PFSK-1 (cell line): ENCODE measurements around the gene TMEM126B.

Experiments
- FOXP2 ChIP-seq: optimal IDR thresholded peaks from 2 replicates; pipeline ENCODE3; 2011; ENCODE audit warnings: borderline replicate concordance, control low read depth, inconsistent platforms; ENCODE audit not compliant: insufficient read depth; ENCODE audit errors: extremely low read length, extremely low read depth
- POLR2AphosphoS5 ChIP-seq: IDR thresholded peaks from 2 replicates; pipeline ENCODE4 v1.6.1; 2012; ENCODE audit warnings: low read depth, mild to moderate bottlenecking, control low read depth, low read length, moderate library complexity
- REST ChIP-seq, 2 experiments: IDR thresholded peaks; 2 replicates each; pipeline versions ENCODE4 v1.6.1 to v1.8.0; 2011 to 2012; ENCODE audit warnings: low read depth in 2 of 2, low read length in 2 of 2, control low read depth in 1 of 2, inconsistent platforms in 1 of 2, mild to moderate bottlenecking in 1 of 2, moderate library complexity in 1 of 2; ENCODE audit not compliant: insufficient read depth in 1 of 2
- SIN3A ChIP-seq: IDR thresholded peaks from 2 replicates; pipeline ENCODE4 v1.6.1; 2012; ENCODE audit warnings: mild to moderate bottlenecking, low read length, moderate library complexity, borderline replicate concordance; ENCODE audit not compliant: insufficient read depth
- TAF1 ChIP-seq: IDR thresholded peaks from 2 replicates; pipeline ENCODE4 v1.6.1; 2012; ENCODE audit warnings: low read length, control low read depth, borderline replicate concordance; ENCODE audit not compliant: insufficient read depth

The TMEM126B gene

GRCh38 chr11:85647078-85647477, 18.7 kb downstream of the TMEM126B start:
- TF ChIP-seq SIN3A (no peak), TAF1 (no peak), POLR2AphosphoS5 (no peak), FOXP2 (no peak), REST (IDR thresholded peaks at IDR 0.05; ENCODE audit: insufficient read depth in 1 of 2, low read depth in 2 of 2, low read length in 2 of 2) (no peak)

GRCh38 chr11:85647604-85648299, 19.4 kb downstream of the TMEM126B start, which contains the start of gene TMEM126A:
Gene TMEM126A (plus strand): TSS chr11:85647967. CDS start chr11:85650256, 2,289 bp downstream.
- TF ChIP-seq FOXP2 (peak; percentile 47), TAF1 (peak; percentile 83), REST (IDR thresholded peaks at IDR 0.05; ENCODE audit: insufficient read depth in 1 of 2, low read depth in 2 of 2, low read length in 2 of 2) (no peak), POLR2AphosphoS5 (peak; percentile 93), SIN3A (no peak)

GRCh38 chr11:85651118-85651517, 22.7 kb downstream of the TMEM126B start:
- TF ChIP-seq TAF1 (no peak), SIN3A (no peak), POLR2AphosphoS5 (no peak), REST (IDR thresholded peaks at IDR 0.05; ENCODE audit: insufficient read depth in 1 of 2, low read depth in 2 of 2, low read length in 2 of 2) (no peak), FOXP2 (no peak)

- TF ChIP-seq FOXP2 (no peak), REST (IDR thresholded peaks at IDR 0.05; ENCODE audit: insufficient read depth in 1 of 2, low read depth in 2 of 2, low read length in 2 of 2) (no peak), TAF1 (no peak), POLR2AphosphoS5 (no peak), SIN3A (no peak)
These were observed 24.5 kb downstream of the TMEM126B start for GRCh38 chr11:85652786-85653447.
